ENCODE results near the gene KCNK18.

KCNK18 gene

GRCh38 chr10:117254774-117255735, 57.8 kb downstream of the KCNK18 start:
- DNase-seq: no peak

- no peak for DNase-seq
These were observed 58.7 kb downstream of the KCNK18 start for GRCh38 chr10:117255835-117256460.

- no peak for DNase-seq
These were observed 59.6 kb downstream of the KCNK18 start for GRCh38 chr10:117256910-117257309.

GRCh38 chr10:117257721-117258120, 60.4 kb downstream of the KCNK18 start:
- no peak for DNase-seq

GRCh38 chr10:117259279-117259678, 62.0 kb downstream of the KCNK18 start:
- no peak for DNase-seq

Measured in HCEC 1CT (cell line).